Erythroblast (primary cell): ENCODE measurements around the gene TMEM37.

Experiments used
- GATA1 ChIP-seq: IDR thresholded peaks from 2 replicates; pipeline ENCODE4 v1.6.1; 2011; ENCODE audit warnings: low read depth, mild to moderate bottlenecking, control low read depth, low read length, moderate library complexity
- POLR2A ChIP-seq: IDR thresholded peaks from 2 replicates; pipeline ENCODE4 v1.6.1; 2011; ENCODE audit warnings: mild to moderate bottlenecking, low read length

GRCh38 chr2:119416299-119416923 lies 15.2 kb upstream of the TMEM37 start:
- TF ChIP-seq POLR2A, result no peak
- TF ChIP-seq GATA1, result no peak
